HepG2 (cell line): ENCODE data around the gene DOCK1. TPM values are rescaled to one million over a fixed set of nuclear protein-coding genes. Genes with fewer than 3 reads are reported as not detected.

Experiments used
- CEBPG ChIP-seq: IDR thresholded peaks from 2 replicates; pipeline ENCODE4 v1.6.1; 2016
- DR1 ChIP-seq: sonication (generic); formaldehyde crosslinking; IDR thresholded peaks from 2 replicates; pipeline ENCODE4 v1.8.0; 2021; ENCODE audit warnings: mild to moderate bottlenecking, missing genetic modification reagents, inconsistent platforms
- ELF4 ChIP-seq: sonication (generic); formaldehyde crosslinking; IDR thresholded peaks from 2 replicates; pipeline ENCODE4 v1.5.0; 2020; ENCODE audit warnings: missing genetic modification reagents, mild to moderate bottlenecking, moderate library complexity, borderline replicate concordance
- ERF ChIP-seq: IDR thresholded peaks from 2 replicates; pipeline ENCODE4 v1.6.1; 2018; ENCODE audit warnings: missing biosample characterization, missing genetic modification reagents
- FOXO1 ChIP-seq: sonication (generic); formaldehyde crosslinking; IDR thresholded peaks from 2 replicates; pipeline ENCODE4 v1.4.0; 2020; ENCODE audit warnings: missing genetic modification reagents
- GABPB1 ChIP-seq: IDR thresholded peaks from 2 replicates; pipeline ENCODE4 v1.6.1; 2016; ENCODE audit warnings: mild to moderate bottlenecking, missing genetic modification reagents, moderate library complexity, missing compliant biosample characterization
- HOXA3 ChIP-seq: sonication (generic); formaldehyde crosslinking; IDR thresholded peaks from 2 replicates; pipeline ENCODE4 v1.5.0; 2020; ENCODE audit warnings: missing genetic modification reagents
- IRF9 ChIP-seq: sonication (generic); formaldehyde crosslinking; IDR thresholded peaks from 2 replicates; pipeline ENCODE4 v1.8.0; 2022; ENCODE audit warnings: missing genetic modification reagents, mild to moderate bottlenecking, borderline replicate concordance
- KAT8 ChIP-seq: IDR thresholded peaks from 2 replicates; pipeline ENCODE4 v1.6.1; 2016; ENCODE audit warnings: missing genetic modification reagents, missing compliant biosample characterization
- MEIS2 ChIP-seq: sonication (generic); formaldehyde crosslinking; IDR thresholded peaks from 2 replicates; pipeline ENCODE4 v1.9.0; 2021; ENCODE audit warnings: mild to moderate bottlenecking, missing genetic modification reagents
- MLLT10 ChIP-seq: sonication (generic); formaldehyde crosslinking; IDR thresholded peaks from 2 replicates; pipeline ENCODE4 v1.4.0; 2020; ENCODE audit warnings: missing genetic modification reagents
- POGZ ChIP-seq: sonication (generic); formaldehyde crosslinking; IDR thresholded peaks from 2 replicates; pipeline ENCODE4 v1.4.0; 2020; ENCODE audit warnings: mild to moderate bottlenecking, missing genetic modification reagents
- POLR2AphosphoS5 ChIP-seq: IDR thresholded peaks from 2 replicates; pipeline ENCODE4 v1.6.1; 2012; ENCODE audit warnings: low read depth, low read length
- SIN3A ChIP-seq: IDR thresholded peaks from 2 replicates; pipeline ENCODE4 v1.6.1; 2011; ENCODE audit warnings: low read depth, mild to moderate bottlenecking, control low read depth, low read length, borderline replicate concordance
- SOX5 ChIP-seq: IDR thresholded peaks from 2 replicates; pipeline ENCODE4 v1.6.1; 2016; ENCODE audit warnings: borderline replicate concordance
- TFDP2 ChIP-seq: sonication (generic); formaldehyde crosslinking; IDR thresholded peaks from 2 replicates; pipeline ENCODE4 v1.4.0; 2020; ENCODE audit warnings: missing genetic modification reagents
- ZMYM4 ChIP-seq: sonication (generic); formaldehyde crosslinking; IDR thresholded peaks from 2 replicates; pipeline ENCODE4 v1.8.1; 2023; ENCODE audit warnings: mild to moderate bottlenecking, missing genetic modification reagents
- ZNF572 ChIP-seq: sonication (generic); formaldehyde crosslinking; IDR thresholded peaks from 2 replicates; pipeline ENCODE4 v1.5.1; 2020; ENCODE audit warnings: mild to moderate bottlenecking, missing genetic modification reagents
- ZNF605 ChIP-seq: sonication (generic); formaldehyde crosslinking; IDR thresholded peaks from 2 replicates; pipeline ENCODE4 v1.8.0; 2022; ENCODE audit warnings: mild to moderate bottlenecking, missing genetic modification reagents
- ZNF7 ChIP-seq: IDR thresholded peaks from 2 replicates; pipeline ENCODE4 v1.6.1; 2016; ENCODE audit warnings: missing biosample characterization, missing genetic modification reagents
- ZZZ3 ChIP-seq: sonication (generic); formaldehyde crosslinking; IDR thresholded peaks from 2 replicates; pipeline ENCODE4 v1.4.0; 2020; ENCODE audit warnings: missing genetic modification reagents, mild to moderate bottlenecking, borderline replicate concordance
- polyA plus RNA-seq, 8 experiments: library from polyadenylated mRNA; depleted of rRNA in 3 of 8; stranded (reverse) in 7 of 8; unstranded in 1 of 8; fragments of >200 nt; fragmentation: Illumina TruSeq in 4 of 8; extraction: Trizol in 4 of 8; gene quantifications; 2 replicates each; pipeline versions ENCODE4 v1.2.1 to v1.2.3, GENCODE V29; 2011 to 2016; ENCODE audit warnings: low read depth in 4 of 8, missing spikeins in 1 of 8, mixed read lengths in 1 of 8; ENCODE audit not compliant: insufficient read depth in 1 of 8
- total RNA-seq, 5 experiments: library from RNA; depleted of rRNA; stranded (reverse); fragments of >200 nt; fragmentation: Illumina TruSeq; extraction: Trizol; gene quantifications; 2 replicates each; pipeline ENCODE4 v1.2.3, GENCODE V29; 2016; ENCODE audit warnings: low read depth in 1 of 5
- TF ChIP-seq, protein P1 (sequence below): sonication (generic); formaldehyde crosslinking; IDR thresholded peaks from 2 replicates; pipeline ENCODE4 v1.4.0; 2020; ENCODE audit warnings: missing genetic modification reagents
- TF ChIP-seq, protein P2 (sequence below): sonication (generic); formaldehyde crosslinking; IDR thresholded peaks from 2 replicates; pipeline ENCODE4 v1.5.1; 2020; ENCODE audit warnings: missing genetic modification reagents, mild to moderate bottlenecking, borderline replicate concordance
- TF ChIP-seq, protein P3 (sequence below): IDR thresholded peaks from 2 replicates; pipeline ENCODE4 v1.6.1; 2018; ENCODE audit warnings: missing genetic modification reagents, mild to moderate bottlenecking, missing compliant biosample characterization

Gene DOCK1
- total and polyA plus RNA-seq, 2 of the 13 experiments (the other 11 are each of a cell fraction or from before 2014, with no cell fraction given), result 8.3 to 25.5 TPM

GRCh38 chr10:127300868-127301321 is 395.7 kb downstream of the DOCK1 start (continued):
- TF ChIP-seq ELF4 (0 out of 2 replicates have a peak, but pooled peaks have one; percentile 36), ZNF605 (peak; percentile 86), CEBPG (CRISPR knock-in tag) (peak; percentile 11; the same call in 1 of the 2 replicates), SIN3A (no peak), TFDP2 (CRISPR knock-in tag) (peak; percentile 25; the same call in 1 of the 2 replicates), POGZ (CRISPR knock-in tag) (peak; percentile 48; the same call in 1 of the 2 replicates), KAT8 (peak; percentile 30; the same call in 1 of the 2 replicates), ERF (peak; percentile 42; the same call in 1 of the 2 replicates), ZZZ3 (CRISPR knock-in tag) (no peak), MLLT10 (CRISPR knock-in tag) (no peak), POLR2AphosphoS5 (peak; percentile 48), DR1 (CRISPR knock-in tag) (0 out of 2 replicates have a peak, but pooled peaks have one; percentile 29), ZMYM4 (peak; percentile 48), HOXA3 (CRISPR knock-in tag) (peak; percentile 33; the same call in 1 of the 2 replicates), GABPB1 (peak; percentile 64; the same call in 1 of the 2 replicates), ZNF572 (CRISPR knock-in tag) (peak; percentile 83), SOX5 (CRISPR knock-in tag) (peak; percentile 63; the same call in 1 of the 2 replicates), FOXO1 (CRISPR knock-in tag) (no peak), MEIS2 (CRISPR knock-in tag) (peak; percentile 56; the same call in 1 of the 2 replicates), ZNF7 (CRISPR knock-in tag) (no peak), IRF9 (CRISPR knock-in tag) (0 out of 2 replicates have a peak, but pooled peaks have one; percentile 32)
- TF ChIP-seq, protein P1, sequence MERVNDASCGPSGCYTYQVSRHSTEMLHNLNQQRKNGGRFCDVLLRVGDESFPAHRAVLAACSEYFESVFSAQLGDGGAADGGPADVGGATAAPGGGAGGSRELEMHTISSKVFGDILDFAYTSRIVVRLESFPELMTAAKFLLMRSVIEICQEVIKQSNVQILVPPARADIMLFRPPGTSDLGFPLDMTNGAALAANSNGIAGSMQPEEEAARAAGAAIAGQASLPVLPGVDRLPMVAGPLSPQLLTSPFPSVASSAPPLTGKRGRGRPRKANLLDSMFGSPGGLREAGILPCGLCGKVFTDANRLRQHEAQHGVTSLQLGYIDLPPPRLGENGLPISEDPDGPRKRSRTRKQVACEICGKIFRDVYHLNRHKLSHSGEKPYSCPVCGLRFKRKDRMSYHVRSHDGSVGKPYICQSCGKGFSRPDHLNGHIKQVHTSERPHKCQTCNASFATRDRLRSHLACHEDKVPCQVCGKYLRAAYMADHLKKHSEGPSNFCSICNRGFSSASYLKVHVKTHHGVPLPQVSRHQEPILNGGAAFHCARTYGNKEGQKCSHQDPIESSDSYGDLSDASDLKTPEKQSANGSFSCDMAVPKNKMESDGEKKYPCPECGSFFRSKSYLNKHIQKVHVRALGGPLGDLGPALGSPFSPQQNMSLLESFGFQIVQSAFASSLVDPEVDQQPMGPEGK (CRISPR knock-in tag), result no peak
- TF ChIP-seq, protein P2, sequence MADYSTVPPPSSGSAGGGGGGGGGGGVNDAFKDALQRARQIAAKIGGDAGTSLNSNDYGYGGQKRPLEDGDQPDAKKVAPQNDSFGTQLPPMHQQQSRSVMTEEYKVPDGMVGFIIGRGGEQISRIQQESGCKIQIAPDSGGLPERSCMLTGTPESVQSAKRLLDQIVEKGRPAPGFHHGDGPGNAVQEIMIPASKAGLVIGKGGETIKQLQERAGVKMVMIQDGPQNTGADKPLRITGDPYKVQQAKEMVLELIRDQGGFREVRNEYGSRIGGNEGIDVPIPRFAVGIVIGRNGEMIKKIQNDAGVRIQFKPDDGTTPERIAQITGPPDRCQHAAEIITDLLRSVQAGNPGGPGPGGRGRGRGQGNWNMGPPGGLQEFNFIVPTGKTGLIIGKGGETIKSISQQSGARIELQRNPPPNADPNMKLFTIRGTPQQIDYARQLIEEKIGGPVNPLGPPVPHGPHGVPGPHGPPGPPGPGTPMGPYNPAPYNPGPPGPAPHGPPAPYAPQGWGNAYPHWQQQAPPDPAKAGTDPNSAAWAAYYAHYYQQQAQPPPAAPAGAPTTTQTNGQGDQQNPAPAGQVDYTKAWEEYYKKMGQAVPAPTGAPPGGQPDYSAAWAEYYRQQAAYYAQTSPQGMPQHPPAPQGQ, result no peak
- TF ChIP-seq, protein P3, sequence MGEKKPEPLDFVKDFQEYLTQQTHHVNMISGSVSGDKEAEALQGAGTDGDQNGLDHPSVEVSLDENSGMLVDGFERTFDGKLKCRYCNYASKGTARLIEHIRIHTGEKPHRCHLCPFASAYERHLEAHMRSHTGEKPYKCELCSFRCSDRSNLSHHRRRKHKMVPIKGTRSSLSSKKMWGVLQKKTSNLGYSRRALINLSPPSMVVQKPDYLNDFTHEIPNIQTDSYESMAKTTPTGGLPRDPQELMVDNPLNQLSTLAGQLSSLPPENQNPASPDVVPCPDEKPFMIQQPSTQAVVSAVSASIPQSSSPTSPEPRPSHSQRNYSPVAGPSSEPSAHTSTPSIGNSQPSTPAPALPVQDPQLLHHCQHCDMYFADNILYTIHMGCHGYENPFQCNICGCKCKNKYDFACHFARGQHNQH (CRISPR knock-in tag), result no peak
